MCF 10A (cell line): Measurements from ENCODE around the gene DNAJC25. TPM values are rescaled to one million over a fixed set of nuclear protein-coding genes. Genes with fewer than 3 reads are reported as not detected.

Source experiments
- BruUV-seq: library from RNA; stranded (reverse); fragments of 400-500 nt; replicated peaks from 2 replicates; lab custom pipeline; 2021; lab: Mats Ljungman, UMichigan
- CTCF ChIA-PET: fragments of 300-600 bp; sonication (Branson Sonifier 250); formaldehyde crosslinking; extraction: SDS; loops from one replicate; lab custom pipeline; 2021; ENCODE audit warnings: antibody characterized with exemption, inconsistent platforms; lab: Yijun Ruan, JAX
- POLR2A ChIA-PET: fragments of 300-600, 350-650 bp; sonication (Branson Sonifier 250); formaldehyde crosslinking; extraction: SDS; loops from one replicate; lab custom pipeline; 2020; ENCODE audit warnings: antibody characterized with exemption, inconsistent platforms; lab: Yijun Ruan, JAX
- DNase-seq: peaks from one replicate; pipeline ENCODE4 v3.0.0-alpha.2; 2018; ENCODE audit not compliant: unreplicated experiment
- H3K27ac Mint-ChIP-seq: one replicate; pipeline ENCODE4 v1.8.0; 2022; ENCODE audit warnings: mild to moderate bottlenecking, low read depth, mixed read lengths; ENCODE audit not compliant: unreplicated experiment
- H3K27me3 Mint-ChIP-seq: one replicate; pipeline ENCODE4 v1.8.0; 2022; ENCODE audit warnings: mixed read lengths; ENCODE audit not compliant: insufficient read depth, unreplicated experiment
- H3K36me3 Mint-ChIP-seq: one replicate; pipeline ENCODE4 v1.8.0; 2022; ENCODE audit warnings: mild to moderate bottlenecking, moderate library complexity, mixed read lengths; ENCODE audit not compliant: insufficient read depth, unreplicated experiment
- H3K4me1 Mint-ChIP-seq: one replicate; pipeline ENCODE4 v1.8.0; 2022; ENCODE audit warnings: mixed read lengths; ENCODE audit not compliant: insufficient read depth, unreplicated experiment
- H3K4me3 Mint-ChIP-seq: one replicate; pipeline ENCODE4 v1.8.0; 2022; ENCODE audit warnings: mild to moderate bottlenecking, moderate library complexity, mixed read lengths; ENCODE audit not compliant: unreplicated experiment
- H3K9me3 Mint-ChIP-seq: one replicate; pipeline ENCODE4 v1.8.0; 2022; ENCODE audit warnings: mixed read lengths; ENCODE audit not compliant: unreplicated experiment
- intact Hi-C: fragments of 100-400 bp; cut with micrococcal nuclease; formaldehyde crosslinking; loops from 2 replicates; pipeline ENCODE4 v1.14.1; 2022
- total RNA-seq: library from RNA; stranded (reverse); gene quantifications from 2 replicates; pipeline ENCODE4 v1.2.3, GENCODE V29; 2022
- TF ChIP-seq, protein P1 (sequence below): fragments of 200-600 bp; IDR thresholded peaks from one replicate; pipeline ENCODE4 v1.8.0; 2022; ENCODE audit warnings: antibody characterized with exemption, mild to moderate bottlenecking; ENCODE audit not compliant: unreplicated experiment

The DNAJC25 gene
- total RNA-seq, 1 experiment from 2014 or later, result 10.9 TPM

- TF ChIP-seq, protein P1, sequence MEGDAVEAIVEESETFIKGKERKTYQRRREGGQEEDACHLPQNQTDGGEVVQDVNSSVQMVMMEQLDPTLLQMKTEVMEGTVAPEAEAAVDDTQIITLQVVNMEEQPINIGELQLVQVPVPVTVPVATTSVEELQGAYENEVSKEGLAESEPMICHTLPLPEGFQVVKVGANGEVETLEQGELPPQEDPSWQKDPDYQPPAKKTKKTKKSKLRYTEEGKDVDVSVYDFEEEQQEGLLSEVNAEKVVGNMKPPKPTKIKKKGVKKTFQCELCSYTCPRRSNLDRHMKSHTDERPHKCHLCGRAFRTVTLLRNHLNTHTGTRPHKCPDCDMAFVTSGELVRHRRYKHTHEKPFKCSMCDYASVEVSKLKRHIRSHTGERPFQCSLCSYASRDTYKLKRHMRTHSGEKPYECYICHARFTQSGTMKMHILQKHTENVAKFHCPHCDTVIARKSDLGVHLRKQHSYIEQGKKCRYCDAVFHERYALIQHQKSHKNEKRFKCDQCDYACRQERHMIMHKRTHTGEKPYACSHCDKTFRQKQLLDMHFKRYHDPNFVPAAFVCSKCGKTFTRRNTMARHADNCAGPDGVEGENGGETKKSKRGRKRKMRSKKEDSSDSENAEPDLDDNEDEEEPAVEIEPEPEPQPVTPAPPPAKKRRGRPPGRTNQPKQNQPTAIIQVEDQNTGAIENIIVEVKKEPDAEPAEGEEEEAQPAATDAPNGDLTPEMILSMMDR, result no peak
- no peak for DNase-seq
- Mint-ChIP-seq H3K36me3 (peaks cover 42% of the 10 kb centered on the region), H3K4me1 (peaks cover 4% of the 10 kb centered on the region), H3K9me3 (no peaks in the 10 kb centered on the region), H3K27me3 (no peaks in the 10 kb centered on the region), H3K4me3 (no peak overlapping the region), H3K27ac (no peak overlapping the region)
- POLR2A ChIA-PET, result interaction anchor here (0.7 to 4.7 kb wide), 2 partner anchors 13 to 18 kb away, joined by 3 to 38 read pairs; partner anchors contain the start of gene DNAJC25
- intact Hi-C loops, result no loop called here
- BruUV-seq, result no TSS peak
- CTCF ChIA-PET, result interaction anchor here (0.9 kb wide), 2 partner anchors 23 to 46 kb away, joined by 3 to 4 read pairs; no protein-coding TSS in a partner anchor
These were observed 13.2 kb downstream of the DNAJC25 start for GRCh38 chr9:111644195-111644772.

GRCh38 chr9:111645806-111646205, 14.7 kb downstream of the DNAJC25 start:
- Mint-ChIP-seq H3K4me1 (peaks cover 4% of the 10 kb centered on the region), H3K27ac (peak overlapping the region; percentile 37), H3K4me3 (no peak overlapping the region), H3K36me3 (peaks cover 57% of the 10 kb centered on the region), H3K9me3 (no peaks in the 10 kb centered on the region), H3K27me3 (no peaks in the 10 kb centered on the region)
- intact Hi-C loops, result no loop called here
- TF ChIP-seq, protein P1, result no peak
- ChIA-PET POLR2A (interaction anchor here (0.7 to 4.7 kb wide), 3 partner anchors 14 to 158 kb away, joined by 3 to 38 read pairs (median 3); partner anchors contain the start of genes DNAJC25 and GNG10), CTCF (interaction anchor here (0.7 kb wide), 1 partner anchor 54 kb away, joined by 4 read pairs; no protein-coding TSS in a partner anchor)
- DNase-seq, result peak; percentile 61
- BruUV-seq, result no TSS peak

GRCh38 chr9:111646417-111646816, 15.3 kb downstream of the DNAJC25 start:
- Mint-ChIP-seq H3K27me3 (no peaks in the 10 kb centered on the region), H3K4me1 (peaks cover 4% of the 10 kb centered on the region), H3K27ac (peak overlapping the region; percentile 37), H3K9me3 (no peaks in the 10 kb centered on the region), H3K36me3 (peaks cover 61% of the 10 kb centered on the region), H3K4me3 (no peak overlapping the region)
- POLR2A ChIA-PET, result interaction anchor here (1.2 to 4.7 kb wide), 2 partner anchors 15 kb away, joined by 3 to 38 read pairs; partner anchors contain the start of genes DNAJC25 and GNG10
- CTCF ChIA-PET, result interaction anchor here (0.7 kb wide), 1 partner anchor 53 kb away, joined by 4 read pairs; no protein-coding TSS in a partner anchor
- intact Hi-C loops, result no loop called here
- no peak for DNase-seq
- no TSS peak for BruUV-seq
- TF ChIP-seq, protein P1, result no peak

DNA sequence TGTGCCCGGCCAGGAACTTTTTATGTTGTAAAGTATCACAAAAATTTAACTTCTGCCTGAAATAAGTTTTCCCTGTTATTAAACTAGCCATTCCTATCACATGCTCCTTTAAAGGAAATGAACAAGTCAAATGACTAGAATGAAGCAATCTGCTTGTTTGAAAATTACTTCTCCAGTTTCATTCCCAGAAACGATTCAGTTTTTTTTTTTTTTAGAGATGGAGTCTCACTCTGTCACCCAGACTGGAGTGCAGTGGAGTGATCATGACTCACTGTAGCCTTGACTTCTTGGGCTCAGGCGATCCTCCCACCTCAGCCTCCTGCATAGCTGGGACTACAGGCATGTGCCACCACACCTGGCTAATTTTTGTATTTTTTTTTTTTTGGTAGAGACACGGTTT, 16.9 kb downstream of the DNAJC25 start:
- no peaks in the 10 kb centered on the region for H3K27me3 Mint-ChIP-seq
- ChIA-PET CTCF (no interaction called here), POLR2A (interaction anchor here (0.7 kb wide), 1 partner anchor 9 kb away, joined by 3 read pairs; no protein-coding TSS in a partner anchor)
- H3K9me3 Mint-ChIP-seq, result no peaks in the 10 kb centered on the region
- H3K27ac Mint-ChIP-seq, result no peak overlapping the region
- DNase-seq, result no peak
- TF ChIP-seq, protein P1, result no peak
- H3K4me3 Mint-ChIP-seq, result no peak overlapping the region
- no TSS peak for BruUV-seq
- H3K4me1 Mint-ChIP-seq, result peaks cover 4% of the 10 kb centered on the region
- H3K36me3 Mint-ChIP-seq, result peaks cover 70% of the 10 kb centered on the region
- intact Hi-C loops, result no loop called here
